ENCODE data around the gene HPCAL4.
A peak's percentile ranks its signal among the peaks of the same experiment; 100 is the strongest.

Gene HPCAL4

GRCh38 chr1:39691383-39692151 lies at the start of gene HPCAL4:
TSS of gene HPCAL4 (minus strand) at chr1:39691433. CDS start at chr1:39684603, 6,830 bp downstream.
- peaks cover 100% of the 10 kb centered on the region for H3K27me3 ChIP-seq (ENCODE audit: control insufficient read depth, insufficient read depth, low read length)

GRCh38 chr1:39738622-39739366 lies 47.6 kb upstream of the HPCAL4 start, which contains the start of gene PPIE:
TSS of gene PPIE (plus strand) at chr1:39738882. CDS start at chr1:39738901, 19 bp downstream.
- H3K27me3 ChIP-seq (ENCODE audit: control insufficient read depth, insufficient read depth, low read length) = peaks cover 45% of the 10 kb centered on the region
- H3K9ac ChIP-seq (ENCODE audit: low read length) = peak within 1 kb of the TSS; percentile 65
- peak within 1 kb of the TSS; percentile 77 for H3K4me3 ChIP-seq (ENCODE audit: low read length)
- H3K9me3 ChIP-seq (ENCODE audit: control insufficient read depth, low read depth, low read length) = no peaks in the 10 kb centered on the region
- no peak within 1 kb of the TSS for H3K27ac ChIP-seq (ENCODE audit: low read length)
- H3K36me3 ChIP-seq (ENCODE audit: control insufficient read depth, low read depth, low read length) = peaks cover 25% of the 10 kb centered on the region
- H3K4me1 ChIP-seq (ENCODE audit: control insufficient read depth, low read depth, low read length) = peaks cover 4% of the 10 kb centered on the region

More at GRCh38 chr1:39691383-39692151, at the start of gene HPCAL4:
- Histone ChIP-seq H3K27ac (ENCODE audit: low read length) (no peak within 1 kb of the TSS), H3K36me3 (ENCODE audit: control insufficient read depth, low read depth, low read length) (no peaks in the 10 kb centered on the region), H3K9me3 (ENCODE audit: control insufficient read depth, low read depth, low read length) (no peaks in the 10 kb centered on the region), H3K4me3 (ENCODE audit: low read length) (peak within 1 kb of the TSS; percentile 26), H3K9ac (ENCODE audit: low read length) (no peak within 1 kb of the TSS), H3K4me1 (ENCODE audit: control insufficient read depth, low read depth, low read length) (peaks cover 7% of the 10 kb centered on the region)

GRCh38 chr1:39737546-39738169 lies 46.4 kb upstream of the HPCAL4 start:
- Histone ChIP-seq H3K9me3 (ENCODE audit: control insufficient read depth, low read depth, low read length) (no peaks in the 10 kb centered on the region), H3K27me3 (ENCODE audit: control insufficient read depth, insufficient read depth, low read length) (peaks cover 56% of the 10 kb centered on the region), H3K4me1 (ENCODE audit: control insufficient read depth, low read depth, low read length) (peaks cover 4% of the 10 kb centered on the region), H3K9ac (ENCODE audit: low read length) (no peak overlapping the region), H3K27ac (ENCODE audit: low read length) (no peak overlapping the region), H3K4me3 (ENCODE audit: low read length) (no peak overlapping the region), H3K36me3 (ENCODE audit: control insufficient read depth, low read depth, low read length) (peaks cover 14% of the 10 kb centered on the region)

GRCh38 chr1:39735731-39736130 lies 44.5 kb upstream of the HPCAL4 start:
- Histone ChIP-seq H3K9ac (ENCODE audit: low read length) (no peak overlapping the region), H3K36me3 (ENCODE audit: control insufficient read depth, low read depth, low read length) (no peaks in the 10 kb centered on the region), H3K9me3 (ENCODE audit: control insufficient read depth, low read depth, low read length) (no peaks in the 10 kb centered on the region), H3K4me3 (ENCODE audit: low read length) (no peak overlapping the region), H3K27ac (ENCODE audit: low read length) (no peak overlapping the region), H3K4me1 (ENCODE audit: control insufficient read depth, low read depth, low read length) (peaks cover 4% of the 10 kb centered on the region), H3K27me3 (ENCODE audit: control insufficient read depth, insufficient read depth, low read length) (peaks cover 75% of the 10 kb centered on the region)

- Histone ChIP-seq H3K4me3 (ENCODE audit: low read length) (no peak overlapping the region), H3K9ac (ENCODE audit: low read length) (no peak overlapping the region), H3K36me3 (ENCODE audit: control insufficient read depth, low read depth, low read length) (no peaks in the 10 kb centered on the region), H3K9me3 (ENCODE audit: control insufficient read depth, low read depth, low read length) (no peaks in the 10 kb centered on the region), H3K27ac (ENCODE audit: low read length) (no peak overlapping the region), H3K4me1 (ENCODE audit: control insufficient read depth, low read depth, low read length) (no peaks in the 10 kb centered on the region), H3K27me3 (ENCODE audit: control insufficient read depth, insufficient read depth, low read length) (peaks cover 100% of the 10 kb centered on the region)
Measured at GRCh38 chr1:39733161-39733560, 41.9 kb upstream of the HPCAL4 start.

GRCh38 chr1:39732730-39733129 lies 41.5 kb upstream of the HPCAL4 start:
- Histone ChIP-seq H3K36me3 (ENCODE audit: control insufficient read depth, low read depth, low read length) (no peaks in the 10 kb centered on the region), H3K4me3 (ENCODE audit: low read length) (no peak overlapping the region), H3K27ac (ENCODE audit: low read length) (no peak overlapping the region), H3K9ac (ENCODE audit: low read length) (no peak overlapping the region), H3K27me3 (ENCODE audit: control insufficient read depth, insufficient read depth, low read length) (peaks cover 100% of the 10 kb centered on the region), H3K4me1 (ENCODE audit: control insufficient read depth, low read depth, low read length) (no peaks in the 10 kb centered on the region), H3K9me3 (ENCODE audit: control insufficient read depth, low read depth, low read length) (no peaks in the 10 kb centered on the region)

GRCh38 chr1:39729842-39730241 lies 38.6 kb upstream of the HPCAL4 start:
- Histone ChIP-seq H3K9ac (ENCODE audit: low read length) (no peak overlapping the region), H3K4me1 (ENCODE audit: control insufficient read depth, low read depth, low read length) (no peaks in the 10 kb centered on the region), H3K36me3 (ENCODE audit: control insufficient read depth, low read depth, low read length) (no peaks in the 10 kb centered on the region), H3K27me3 (ENCODE audit: control insufficient read depth, insufficient read depth, low read length) (peaks cover 99% of the 10 kb centered on the region), H3K9me3 (ENCODE audit: control insufficient read depth, low read depth, low read length) (no peaks in the 10 kb centered on the region), H3K4me3 (ENCODE audit: low read length) (no peak overlapping the region), H3K27ac (ENCODE audit: low read length) (no peak overlapping the region)

- peaks cover 99% of the 10 kb centered on the region for H3K27me3 ChIP-seq (ENCODE audit: control insufficient read depth, insufficient read depth, low read length)
- H3K36me3 ChIP-seq (ENCODE audit: control insufficient read depth, low read depth, low read length) = no peaks in the 10 kb centered on the region
- no peaks in the 10 kb centered on the region for H3K4me1 ChIP-seq (ENCODE audit: control insufficient read depth, low read depth, low read length)
- no peak overlapping the region for H3K9ac ChIP-seq (ENCODE audit: low read length)
- H3K9me3 ChIP-seq (ENCODE audit: control insufficient read depth, low read depth, low read length) = no peaks in the 10 kb centered on the region
- H3K27ac ChIP-seq (ENCODE audit: low read length) = no peak overlapping the region
- no peak overlapping the region for H3K4me3 ChIP-seq (ENCODE audit: low read length)
Measured at GRCh38 chr1:39729030-39729429, 37.8 kb upstream of the HPCAL4 start.

- H3K27me3 ChIP-seq (ENCODE audit: control insufficient read depth, insufficient read depth, low read length) = peaks cover 95% of the 10 kb centered on the region
Measured at GRCh38 chr1:39727932-39728317, 36.7 kb upstream of the HPCAL4 start.

GRCh38 chr1:39727221-39727931 lies 36.1 kb upstream of the HPCAL4 start:
- Histone ChIP-seq H3K27ac (ENCODE audit: low read length) (no peak overlapping the region), H3K4me3 (ENCODE audit: low read length) (no peak overlapping the region), H3K36me3 (ENCODE audit: control insufficient read depth, low read depth, low read length) (no peaks in the 10 kb centered on the region), H3K9ac (ENCODE audit: low read length) (no peak overlapping the region), H3K9me3 (ENCODE audit: control insufficient read depth, low read depth, low read length) (no peaks in the 10 kb centered on the region), H3K27me3 (ENCODE audit: control insufficient read depth, insufficient read depth, low read length) (peaks cover 94% of the 10 kb centered on the region), H3K4me1 (ENCODE audit: control insufficient read depth, low read depth, low read length) (no peaks in the 10 kb centered on the region)

More at GRCh38 chr1:39727932-39728317, 36.7 kb upstream of the HPCAL4 start:
- H3K36me3 ChIP-seq (ENCODE audit: control insufficient read depth, low read depth, low read length) = no peaks in the 10 kb centered on the region
- H3K9me3 ChIP-seq (ENCODE audit: control insufficient read depth, low read depth, low read length) = no peaks in the 10 kb centered on the region
- H3K27ac ChIP-seq (ENCODE audit: low read length) = no peak overlapping the region
- no peak overlapping the region for H3K9ac ChIP-seq (ENCODE audit: low read length)
- H3K4me3 ChIP-seq (ENCODE audit: low read length) = no peak overlapping the region
- no peaks in the 10 kb centered on the region for H3K4me1 ChIP-seq (ENCODE audit: control insufficient read depth, low read depth, low read length)

- Histone ChIP-seq H3K36me3 (ENCODE audit: control insufficient read depth, low read depth, low read length) (no peaks in the 10 kb centered on the region), H3K27ac (ENCODE audit: low read length) (no peak overlapping the region), H3K4me3 (ENCODE audit: low read length) (no peak overlapping the region), H3K9ac (ENCODE audit: low read length) (no peak overlapping the region), H3K27me3 (ENCODE audit: control insufficient read depth, insufficient read depth, low read length) (peaks cover 94% of the 10 kb centered on the region), H3K9me3 (ENCODE audit: control insufficient read depth, low read depth, low read length) (no peaks in the 10 kb centered on the region), H3K4me1 (ENCODE audit: control insufficient read depth, low read depth, low read length) (no peaks in the 10 kb centered on the region)
Measured at GRCh38 chr1:39726600-39726999, 35.4 kb upstream of the HPCAL4 start.
